Tibial nerve (tissue), 4 donors: ENCODE data around the gene PLEKHG4B.

Source experiments
- EP300 ChIP-seq, 2 donors: sonication (generic); formaldehyde crosslinking; IDR thresholded peaks; one replicate each; pipeline ENCODE4 v1.6.1; 2017; ENCODE audit warnings: antibody characterized with exemption in 2 of 2, mild to moderate bottlenecking in 1 of 2
- POLR2A ChIP-seq, 2 donors: fragments of 450-650 bp; IDR thresholded peaks; one replicate each; pipeline ENCODE4 v1.6.1; 2017; ENCODE audit warnings: antibody characterized with exemption in 2 of 2, mild to moderate bottlenecking in 2 of 2, moderate library complexity in 2 of 2
- TF ChIP-seq, protein P1 (sequence below), 5 experiments: fragments of 200-600 bp in 3 of 5; fragments of 450-650 bp in 2 of 5; sonication (generic) in 3 of 5; IDR thresholded peaks; one replicate each; pipeline ENCODE4 v1.5.1; 2016 to 2019; ENCODE audit warnings: antibody characterized with exemption in 5 of 5, mild to moderate bottlenecking in 3 of 5, moderate library complexity in 2 of 5

DNA sequence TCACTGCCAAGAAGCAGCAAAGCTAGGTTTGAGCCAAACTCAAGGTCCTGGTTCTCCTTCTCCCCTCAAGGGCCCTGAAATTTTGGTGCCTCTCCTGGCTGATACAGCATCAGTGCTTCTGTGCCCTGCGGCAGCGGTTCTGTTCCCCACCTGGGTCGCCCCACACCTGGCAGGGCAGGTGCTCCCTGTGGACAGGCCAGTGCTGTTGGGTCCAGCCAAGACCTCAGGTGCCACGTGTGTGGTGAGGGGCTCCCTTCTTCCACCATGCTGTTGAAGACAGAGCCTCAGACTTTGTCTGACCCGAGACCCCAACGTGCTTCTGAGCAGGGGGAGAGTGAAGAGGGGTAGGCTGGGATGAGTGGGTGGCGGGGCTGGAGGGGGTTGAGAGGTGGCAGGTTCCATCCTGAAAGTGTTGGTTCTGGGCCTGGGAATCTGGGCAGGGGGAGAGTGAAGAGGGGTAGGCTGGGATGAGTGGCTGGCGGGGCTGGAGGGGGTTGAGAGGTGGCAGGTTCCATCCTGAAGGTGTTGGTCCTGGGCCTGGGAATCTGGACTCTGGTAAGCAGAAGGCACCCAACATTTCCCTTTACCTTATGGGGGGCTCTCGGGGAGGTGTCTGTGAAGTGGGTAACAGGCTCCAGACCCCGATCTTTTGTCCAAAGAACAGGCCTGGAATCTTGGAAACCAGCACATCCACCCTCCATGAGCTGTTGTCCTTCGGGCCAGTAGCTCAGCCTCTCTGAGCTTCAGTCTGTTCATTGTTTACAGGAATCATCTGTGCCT, 2.3 kb downstream of the PLEKHG4B start:
- TF ChIP-seq, protein P1, sequence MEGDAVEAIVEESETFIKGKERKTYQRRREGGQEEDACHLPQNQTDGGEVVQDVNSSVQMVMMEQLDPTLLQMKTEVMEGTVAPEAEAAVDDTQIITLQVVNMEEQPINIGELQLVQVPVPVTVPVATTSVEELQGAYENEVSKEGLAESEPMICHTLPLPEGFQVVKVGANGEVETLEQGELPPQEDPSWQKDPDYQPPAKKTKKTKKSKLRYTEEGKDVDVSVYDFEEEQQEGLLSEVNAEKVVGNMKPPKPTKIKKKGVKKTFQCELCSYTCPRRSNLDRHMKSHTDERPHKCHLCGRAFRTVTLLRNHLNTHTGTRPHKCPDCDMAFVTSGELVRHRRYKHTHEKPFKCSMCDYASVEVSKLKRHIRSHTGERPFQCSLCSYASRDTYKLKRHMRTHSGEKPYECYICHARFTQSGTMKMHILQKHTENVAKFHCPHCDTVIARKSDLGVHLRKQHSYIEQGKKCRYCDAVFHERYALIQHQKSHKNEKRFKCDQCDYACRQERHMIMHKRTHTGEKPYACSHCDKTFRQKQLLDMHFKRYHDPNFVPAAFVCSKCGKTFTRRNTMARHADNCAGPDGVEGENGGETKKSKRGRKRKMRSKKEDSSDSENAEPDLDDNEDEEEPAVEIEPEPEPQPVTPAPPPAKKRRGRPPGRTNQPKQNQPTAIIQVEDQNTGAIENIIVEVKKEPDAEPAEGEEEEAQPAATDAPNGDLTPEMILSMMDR (IDR thresholded peaks at IDR 0.05) = no peak
- no peak for TF ChIP-seq POLR2A (IDR thresholded peaks at IDR 0.05)
- TF ChIP-seq EP300 (IDR thresholded peaks at IDR 0.05) = no peak
